ENCODE data around the gene SPAG16.

DNA sequence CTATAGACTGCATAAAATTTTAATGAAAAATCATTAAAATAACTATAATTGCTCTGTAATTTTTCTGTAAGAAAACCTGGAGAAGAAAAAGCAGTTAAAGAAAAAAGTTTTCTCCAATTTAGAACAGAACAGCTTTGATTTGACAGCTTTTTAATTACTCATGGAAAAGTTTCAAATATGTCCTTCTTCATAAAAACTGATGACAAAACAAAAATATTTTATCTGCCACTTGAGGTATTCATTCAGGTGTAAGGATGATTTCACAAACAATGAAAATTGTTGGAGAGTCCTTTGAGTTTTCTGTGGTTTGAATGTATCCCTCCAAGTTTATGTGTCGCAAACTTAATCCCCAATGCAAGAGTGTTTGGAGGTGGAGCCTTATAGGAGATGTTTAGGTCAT lies 824.3 kb downstream of the SPAG16 start:
- TF ChIP-seq, protein P1, sequence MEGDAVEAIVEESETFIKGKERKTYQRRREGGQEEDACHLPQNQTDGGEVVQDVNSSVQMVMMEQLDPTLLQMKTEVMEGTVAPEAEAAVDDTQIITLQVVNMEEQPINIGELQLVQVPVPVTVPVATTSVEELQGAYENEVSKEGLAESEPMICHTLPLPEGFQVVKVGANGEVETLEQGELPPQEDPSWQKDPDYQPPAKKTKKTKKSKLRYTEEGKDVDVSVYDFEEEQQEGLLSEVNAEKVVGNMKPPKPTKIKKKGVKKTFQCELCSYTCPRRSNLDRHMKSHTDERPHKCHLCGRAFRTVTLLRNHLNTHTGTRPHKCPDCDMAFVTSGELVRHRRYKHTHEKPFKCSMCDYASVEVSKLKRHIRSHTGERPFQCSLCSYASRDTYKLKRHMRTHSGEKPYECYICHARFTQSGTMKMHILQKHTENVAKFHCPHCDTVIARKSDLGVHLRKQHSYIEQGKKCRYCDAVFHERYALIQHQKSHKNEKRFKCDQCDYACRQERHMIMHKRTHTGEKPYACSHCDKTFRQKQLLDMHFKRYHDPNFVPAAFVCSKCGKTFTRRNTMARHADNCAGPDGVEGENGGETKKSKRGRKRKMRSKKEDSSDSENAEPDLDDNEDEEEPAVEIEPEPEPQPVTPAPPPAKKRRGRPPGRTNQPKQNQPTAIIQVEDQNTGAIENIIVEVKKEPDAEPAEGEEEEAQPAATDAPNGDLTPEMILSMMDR (conservative IDR thresholded peaks at IDR 0.05 in 1 of 2, IDR thresholded peaks at IDR 0.05 in 1 of 2; ENCODE audit: low read depth in 1 of 2, low read length in 2 of 2): no peak
- no peak for TF ChIP-seq EZH2 (IDR thresholded peaks at IDR 0.05; ENCODE audit: low read length, missing control alignments)

All from fibroblast of lung (primary cell).